GM18868 (cell line): ENCODE results near the gene PLD6.
"Not testable (repeated sequence)": the region's sequence is repeated elsewhere in the genome, so short reads cannot be mapped to it uniquely, and the experiment has no call there.

Experiments used
- ATAC-seq: cut with Tn5 transposase; IDR thresholded peaks from one replicate; pipeline ENCODE4 v1.9.1; 2021; ENCODE audit warnings: mild to moderate bottlenecking, moderate library complexity; ENCODE audit not compliant: unreplicated experiment

Gene PLD6

DNA sequence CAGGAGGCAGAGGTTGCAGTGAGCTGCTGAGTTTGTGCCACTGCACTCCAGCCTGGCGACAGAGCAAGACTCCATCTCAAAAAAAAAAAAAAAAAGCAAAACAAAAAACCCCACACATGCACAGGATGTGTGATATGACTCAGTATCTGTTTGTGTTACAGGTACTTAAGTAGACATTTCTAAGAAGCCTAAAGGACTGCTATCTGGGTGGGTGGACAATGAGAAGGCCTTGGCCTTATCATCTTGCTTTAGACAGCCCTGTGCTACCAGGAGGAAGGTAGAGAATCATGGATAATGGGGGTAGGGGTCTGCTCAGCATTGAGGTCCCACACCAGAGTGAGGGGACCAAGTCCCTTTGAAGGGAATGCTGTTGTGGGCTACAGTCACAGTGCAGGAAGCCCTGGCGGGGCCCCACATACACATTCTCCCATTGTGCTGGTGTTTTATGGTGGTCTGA lies 26.7 kb downstream of the PLD6 start:
- ATAC-seq, result peak; percentile 82

DNA sequence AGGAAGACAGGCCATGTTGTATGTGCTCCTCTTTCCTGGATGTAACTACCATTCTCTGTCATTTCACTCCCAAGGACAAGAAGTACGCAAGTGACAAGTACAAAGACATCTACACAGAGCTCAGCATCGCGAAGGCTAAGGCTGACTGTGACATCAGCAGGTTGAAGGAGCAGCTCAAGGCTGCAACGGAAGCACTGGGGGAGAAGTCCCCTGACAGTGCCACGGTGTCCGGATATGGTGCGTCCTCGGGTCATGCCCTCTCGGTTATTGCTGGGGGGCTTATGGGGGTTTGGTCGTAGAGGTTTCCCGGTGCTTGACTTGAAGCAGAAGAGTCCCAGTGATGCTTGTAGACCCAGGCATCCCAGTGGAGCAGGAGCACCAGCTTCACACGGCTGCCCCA lies 29.0 kb downstream of the PLD6 start:
- no peak for ATAC-seq

DNA sequence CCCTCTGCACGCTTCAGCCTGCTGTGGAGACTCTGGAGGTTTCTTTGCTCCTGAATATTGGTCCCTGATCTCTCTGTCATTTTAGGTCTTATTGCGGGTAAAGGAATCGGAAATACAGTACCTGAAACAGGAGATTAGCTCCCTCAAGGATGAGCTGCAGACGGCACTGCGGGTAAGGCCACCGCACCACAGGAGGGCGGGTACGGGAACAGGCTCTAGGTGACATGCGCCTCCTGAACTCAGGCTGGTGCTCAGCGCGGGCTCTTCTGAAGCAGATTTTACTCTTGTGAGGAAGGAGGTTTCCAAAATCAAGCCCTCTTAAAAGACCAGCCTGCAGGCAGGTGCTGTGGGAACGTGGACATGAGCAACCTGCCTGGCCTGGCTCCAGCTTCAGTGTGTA lies 29.8 kb downstream of the PLD6 start:
- ATAC-seq, result no peak

DNA sequence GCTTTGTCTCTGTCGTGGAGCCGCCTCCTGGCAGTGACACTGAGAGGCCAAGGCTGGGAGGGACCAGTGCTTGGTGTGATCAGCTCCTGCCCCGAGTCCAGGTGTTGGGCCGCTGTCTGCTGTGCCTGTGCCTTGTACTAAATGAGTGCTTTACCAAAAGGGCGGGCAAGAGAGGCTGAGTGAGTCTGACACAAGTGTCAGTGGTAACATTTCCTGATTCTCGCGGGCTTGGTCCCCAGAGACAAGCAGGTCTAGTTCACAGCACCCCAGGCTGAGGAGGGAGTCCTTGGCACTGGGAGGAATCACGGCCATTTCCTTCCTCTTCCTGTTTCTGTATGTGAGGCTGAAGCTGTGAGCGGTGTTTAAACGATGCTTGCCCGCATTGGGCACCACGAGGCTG lies 30.2 kb downstream of the PLD6 start:
- no peak for ATAC-seq

DNA sequence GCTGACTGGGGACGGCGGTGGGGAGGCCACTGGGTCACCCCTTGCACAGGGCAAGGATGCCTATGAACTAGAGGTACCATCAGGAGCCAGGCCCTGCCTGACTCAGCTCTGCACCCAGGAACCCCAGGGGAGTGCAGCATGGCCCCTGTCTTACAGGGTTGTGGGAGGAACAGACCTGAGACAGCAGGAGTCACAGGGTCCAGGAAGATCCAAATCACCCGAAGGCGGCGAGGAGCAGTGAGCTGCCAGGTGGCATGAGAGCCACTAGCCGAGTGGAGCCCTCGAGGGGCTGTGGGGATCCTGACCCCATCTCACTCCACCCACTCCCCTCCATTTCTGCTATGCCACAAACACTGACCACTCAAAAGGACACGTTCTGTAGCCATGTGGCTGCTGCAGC lies 30.8 kb downstream of the PLD6 start:
- no peak for ATAC-seq

GRCh38 chr17:17173921-17174320 lies 32.2 kb downstream of the PLD6 start:
- ATAC-seq, result no peak

DNA sequence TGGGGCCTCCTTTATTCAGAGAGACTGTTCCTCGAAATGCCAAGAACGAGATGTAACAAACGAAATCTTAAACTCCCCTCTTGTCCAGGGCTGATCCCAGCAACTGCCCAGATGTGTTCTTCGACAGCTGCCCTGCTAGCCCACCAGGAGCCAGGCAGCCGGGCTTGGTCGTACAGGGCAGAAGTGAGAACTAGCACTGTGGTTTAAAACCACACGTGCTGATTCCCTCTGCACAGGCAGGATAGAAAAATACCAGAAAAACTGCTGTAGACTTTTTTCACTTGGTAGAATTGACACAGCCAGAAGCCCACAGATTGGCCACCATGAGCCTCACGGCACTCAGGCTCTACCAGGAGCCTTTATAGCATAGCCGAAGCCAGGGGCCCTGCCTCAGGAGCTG lies 33.1 kb downstream of the PLD6 start:
- ATAC-seq, result no peak

- ATAC-seq, result no peak
Observed at GRCh38 chr17:17172001-17172939, 33.9 kb downstream of the PLD6 start.

DNA sequence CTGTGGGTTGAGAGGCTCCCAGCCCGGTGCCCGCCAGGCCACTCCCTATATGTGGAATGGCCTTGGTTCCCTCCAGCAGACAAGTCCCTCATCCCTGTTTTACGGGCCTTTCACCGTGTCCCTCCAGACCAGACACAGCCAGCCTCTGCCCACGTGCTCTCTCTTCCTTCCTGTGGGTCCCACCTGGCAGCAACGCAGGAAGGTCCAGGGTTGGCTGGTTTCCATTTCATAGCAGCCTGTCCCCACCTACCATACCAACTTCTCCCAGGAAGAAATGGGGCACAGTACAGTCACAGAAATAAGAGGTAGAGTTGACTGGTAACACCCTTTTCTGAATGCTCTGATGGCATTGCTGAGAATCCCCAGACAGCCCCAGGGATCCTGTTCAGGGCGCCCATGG lies 34.9 kb downstream of the PLD6 start:
- no peak for ATAC-seq

- no peak for ATAC-seq
Observed at GRCh38 chr17:17170346-17170985, 35.7 kb downstream of the PLD6 start.

DNA sequence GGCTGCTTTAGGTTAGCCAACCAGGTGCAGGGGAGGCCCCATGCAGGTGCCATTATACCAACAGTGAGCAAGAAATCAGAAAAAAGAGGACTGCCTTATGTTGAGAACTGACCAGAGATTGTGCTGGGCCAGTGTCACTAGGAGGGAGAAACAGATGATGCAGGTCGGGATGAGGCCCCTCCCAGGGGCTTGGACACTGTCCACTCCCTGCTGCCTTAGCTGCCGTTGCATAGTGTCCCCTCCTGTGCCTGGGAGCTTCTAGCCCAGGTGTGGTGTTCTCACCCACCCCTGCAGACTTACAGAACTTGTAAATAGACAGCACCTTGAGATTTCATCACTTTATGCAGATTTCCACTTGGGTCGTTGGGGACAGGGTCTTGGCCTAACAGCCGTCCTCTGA lies 36.7 kb downstream of the PLD6 start:
- no peak for ATAC-seq

DNA sequence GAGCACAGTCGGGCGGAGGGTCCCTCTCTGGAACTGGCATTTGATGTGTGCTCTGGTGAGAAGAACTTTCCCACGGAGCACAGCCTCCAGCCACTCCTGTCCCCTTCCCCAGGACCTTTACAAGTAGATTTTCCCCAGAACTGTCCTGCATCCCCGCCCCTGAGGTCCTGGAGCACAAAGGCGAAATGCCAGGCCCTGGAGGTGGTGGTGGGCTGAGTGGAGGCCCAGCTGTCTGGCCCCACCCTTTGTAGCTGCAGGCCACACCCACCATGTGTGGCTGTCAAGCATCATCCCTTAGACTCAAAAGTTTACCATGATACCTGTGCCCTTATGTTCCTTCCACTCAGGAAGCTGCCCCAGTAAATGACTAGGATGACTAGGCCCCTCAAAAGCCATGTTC lies 37.7 kb downstream of the PLD6 start:
- ATAC-seq, result no peak

DNA sequence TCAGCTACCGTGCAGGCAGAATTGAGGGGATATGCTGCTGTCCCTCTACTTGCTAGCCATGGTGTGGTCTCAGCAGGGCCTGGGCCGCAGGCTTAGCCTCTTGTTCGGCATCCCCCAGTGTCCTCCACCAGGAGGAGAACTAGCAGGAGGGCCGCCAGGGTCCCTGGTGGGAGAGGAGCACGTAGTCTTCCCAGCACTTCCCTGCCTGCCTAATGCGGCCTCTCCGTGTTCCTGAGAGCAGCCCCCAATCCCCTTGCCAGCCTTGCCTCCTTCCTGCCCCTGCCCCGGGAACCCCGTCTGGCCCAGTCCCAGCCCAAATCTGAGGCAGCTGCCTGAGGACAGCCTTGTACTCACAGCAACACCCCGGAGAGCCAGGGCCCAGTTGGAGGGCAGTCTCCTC lies 38.1 kb downstream of the PLD6 start:
- no peak for ATAC-seq

DNA sequence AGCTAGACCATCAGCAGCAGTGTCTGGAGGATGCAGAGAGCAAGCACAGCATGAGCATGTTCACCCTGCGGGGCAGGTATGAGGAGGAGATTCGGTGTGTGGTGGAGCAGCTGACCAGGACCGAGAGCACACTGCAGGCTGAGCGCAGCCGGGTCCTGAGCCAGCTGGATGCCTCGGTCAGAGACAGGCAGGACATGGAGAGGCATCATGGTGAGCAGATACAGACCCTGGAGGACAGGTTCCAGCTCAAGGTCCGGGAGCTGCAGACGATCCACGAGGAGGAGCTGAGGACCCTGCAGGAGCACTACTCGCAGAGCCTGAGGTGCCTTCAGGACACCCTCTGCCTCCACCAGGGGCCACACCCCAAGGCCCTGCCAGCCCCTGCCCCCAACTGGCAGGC lies 38.8 kb downstream of the PLD6 start:
- ATAC-seq, result no peak

DNA sequence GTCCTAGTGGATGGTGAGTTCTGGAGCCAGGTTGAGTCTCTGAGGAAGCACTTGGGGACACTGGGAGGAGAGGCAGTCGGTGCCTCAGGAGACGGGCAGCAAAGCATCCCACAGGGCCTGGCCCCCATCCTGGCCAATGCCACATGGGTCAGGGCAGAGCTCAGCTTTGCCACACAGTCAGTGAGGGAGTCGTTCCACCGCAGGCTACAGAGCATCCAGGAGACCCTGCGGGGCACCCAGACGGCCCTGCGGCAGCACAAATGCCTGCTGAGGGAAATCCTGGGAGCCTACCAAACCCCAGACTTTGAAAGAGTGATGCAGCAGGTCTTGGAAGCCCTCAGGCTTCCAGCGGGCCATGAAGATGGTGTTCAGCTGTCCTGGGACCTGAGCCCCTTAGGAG lies 39.7 kb downstream of the PLD6 start:
- ATAC-seq, result no peak

GRCh38 chr17:17165666-17166308 lies 40.3 kb downstream of the PLD6 start:
- no peak for ATAC-seq

- no peak for ATAC-seq
Observed at GRCh38 chr17:17164676-17165075, 41.5 kb downstream of the PLD6 start.

GRCh38 chr17:17164156-17164555 lies 42.0 kb downstream of the PLD6 start:
- no peak for ATAC-seq

- no peak for ATAC-seq
Observed at GRCh38 chr17:17161759-17162158, 44.4 kb downstream of the PLD6 start.

- no peak for ATAC-seq
Observed at GRCh38 chr17:17161121-17161520, 45.0 kb downstream of the PLD6 start.

GRCh38 chr17:17159571-17159970 lies 46.6 kb downstream of the PLD6 start:
- ATAC-seq, result no peak

DNA sequence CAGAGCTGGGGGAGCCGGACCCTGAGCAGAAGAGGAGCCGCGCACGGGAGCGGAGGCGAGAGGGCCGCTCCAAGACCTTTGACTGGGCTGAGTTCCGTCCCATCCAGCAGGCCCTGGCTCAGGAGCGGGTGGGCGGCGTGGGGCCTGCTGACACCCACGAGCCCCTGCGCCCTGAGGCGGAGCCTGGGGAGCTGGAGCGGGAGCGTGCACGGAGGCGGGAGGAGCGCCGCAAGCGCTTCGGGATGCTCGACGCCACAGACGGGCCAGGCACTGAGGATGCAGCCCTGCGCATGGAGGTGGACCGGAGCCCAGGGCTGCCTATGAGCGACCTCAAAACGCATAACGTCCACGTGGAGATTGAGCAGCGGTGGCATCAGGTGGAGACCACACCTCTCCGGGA lies 47.6 kb downstream of the PLD6 start:
- ATAC-seq, result not testable (repeated sequence)
